Body of pancreas (tissue), 4 donors: Measurements from ENCODE around the gene RSPH1.

Experiments used
- POLR2A ChIP-seq, 3 donors: fragments of 450-650 bp; IDR thresholded peaks; one replicate each; pipeline ENCODE4 v1.6.1; 2016; ENCODE audit warnings: antibody characterized with exemption in 3 of 3, mild to moderate bottlenecking in 2 of 3
- TF ChIP-seq, protein P1 (sequence below), 7 experiments: fragments of 450-650 bp in 4 of 7; fragments of 200-600 bp in 3 of 7; sonication (generic) in 3 of 7; IDR thresholded peaks; one replicate each; pipeline ENCODE4 v1.5.1; 2016 to 2019; ENCODE audit warnings: antibody characterized with exemption in 7 of 7

GRCh38 chr21:42541174-42541573 lies 45.1 kb upstream of the RSPH1 start:
- TF ChIP-seq POLR2A (IDR thresholded peaks at IDR 0.05) = no peak
- TF ChIP-seq, protein P1, sequence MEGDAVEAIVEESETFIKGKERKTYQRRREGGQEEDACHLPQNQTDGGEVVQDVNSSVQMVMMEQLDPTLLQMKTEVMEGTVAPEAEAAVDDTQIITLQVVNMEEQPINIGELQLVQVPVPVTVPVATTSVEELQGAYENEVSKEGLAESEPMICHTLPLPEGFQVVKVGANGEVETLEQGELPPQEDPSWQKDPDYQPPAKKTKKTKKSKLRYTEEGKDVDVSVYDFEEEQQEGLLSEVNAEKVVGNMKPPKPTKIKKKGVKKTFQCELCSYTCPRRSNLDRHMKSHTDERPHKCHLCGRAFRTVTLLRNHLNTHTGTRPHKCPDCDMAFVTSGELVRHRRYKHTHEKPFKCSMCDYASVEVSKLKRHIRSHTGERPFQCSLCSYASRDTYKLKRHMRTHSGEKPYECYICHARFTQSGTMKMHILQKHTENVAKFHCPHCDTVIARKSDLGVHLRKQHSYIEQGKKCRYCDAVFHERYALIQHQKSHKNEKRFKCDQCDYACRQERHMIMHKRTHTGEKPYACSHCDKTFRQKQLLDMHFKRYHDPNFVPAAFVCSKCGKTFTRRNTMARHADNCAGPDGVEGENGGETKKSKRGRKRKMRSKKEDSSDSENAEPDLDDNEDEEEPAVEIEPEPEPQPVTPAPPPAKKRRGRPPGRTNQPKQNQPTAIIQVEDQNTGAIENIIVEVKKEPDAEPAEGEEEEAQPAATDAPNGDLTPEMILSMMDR (IDR thresholded peaks at IDR 0.05) = no peak
